ENCODE measurements around the gene FOXD1.
"Not testable (repeated sequence)": the region's sequence is repeated elsewhere in the genome, so short reads cannot be mapped to it uniquely, and the experiment has no call there.

FOXD1 gene

GRCh38 chr5:73448463-73449136, at the start of gene FOXD1:
TSS of gene FOXD1 (minus strand) at chr5:73448777. CDS start at chr5:73448362, 415 bp downstream.
- no peak for FAIRE-seq

DNA sequence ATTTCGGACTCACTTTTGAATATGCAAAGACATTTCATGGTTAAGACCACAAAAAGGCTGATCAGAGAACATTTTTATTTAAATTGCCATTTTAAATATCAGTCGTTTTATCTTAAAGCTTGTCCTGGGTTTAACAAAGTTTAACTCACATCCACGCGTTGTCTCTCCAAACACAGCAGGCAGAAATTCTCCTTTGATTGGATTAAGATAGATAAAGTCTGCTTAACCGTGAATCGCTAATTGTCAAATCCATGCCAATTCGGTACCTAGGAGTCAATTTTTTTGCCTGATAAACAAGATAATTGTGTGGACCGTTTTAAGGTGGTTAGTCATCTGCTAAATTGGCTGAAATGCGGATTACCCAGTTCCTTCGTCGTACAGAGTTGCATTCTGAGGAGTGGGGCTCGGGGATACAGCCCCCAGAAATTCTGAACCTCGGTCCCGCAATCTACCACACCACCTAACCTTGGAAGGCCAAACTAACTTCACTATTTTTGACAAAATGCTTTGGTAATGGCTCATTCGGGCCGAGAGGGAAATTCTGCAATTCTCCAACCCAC, 49.0 kb upstream of the FOXD1 start:
- FAIRE-seq = no peak

GRCh38 chr5:73496984-73497457, 48.4 kb upstream of the FOXD1 start:
- no peak for FAIRE-seq

DNA sequence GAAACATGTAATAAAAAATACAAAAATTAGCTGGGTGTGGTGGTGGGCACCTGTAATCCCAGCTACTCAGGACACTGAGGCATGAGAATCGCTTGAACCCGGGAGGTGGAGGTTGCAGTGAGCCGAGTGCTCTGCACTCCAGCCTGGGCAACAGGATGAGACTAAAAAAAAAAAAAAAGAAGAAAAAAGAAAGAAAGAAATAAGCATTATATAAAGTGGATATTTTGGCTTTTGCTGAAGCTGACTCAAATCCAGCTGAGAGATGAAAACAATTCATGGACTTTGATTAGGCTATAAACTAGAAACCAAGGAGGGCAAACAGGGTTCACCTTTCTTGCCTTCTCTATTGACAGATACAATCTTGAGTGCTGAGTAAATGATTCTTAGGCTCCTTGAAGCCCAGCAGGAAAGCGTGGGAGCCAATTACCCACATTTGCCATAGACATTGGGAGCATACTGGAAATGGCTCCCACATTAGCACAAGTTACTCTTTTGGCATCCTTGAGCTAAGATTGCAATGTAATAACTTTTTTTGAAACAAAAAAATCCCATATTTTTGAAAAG, 47.3 kb upstream of the FOXD1 start:
- no peak for FAIRE-seq

DNA sequence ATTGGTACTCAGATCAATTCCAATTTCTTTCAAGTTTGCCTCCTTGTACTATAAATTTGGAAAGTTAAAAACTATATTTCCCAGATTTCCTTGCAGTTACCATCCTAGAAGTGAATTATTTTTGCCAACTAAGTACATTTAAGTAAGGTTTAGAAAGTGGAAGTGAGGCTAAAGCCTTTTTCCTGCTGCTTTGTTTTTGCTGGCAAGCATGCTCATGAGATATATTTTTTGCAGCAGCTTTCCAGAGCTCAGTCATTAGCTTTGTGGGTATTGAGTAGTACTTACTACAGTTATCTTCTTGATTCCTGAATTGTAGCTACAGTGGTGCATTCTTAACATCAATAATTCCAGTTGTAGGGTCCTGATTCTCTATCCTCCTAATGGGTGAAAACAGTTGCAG, 46.1 kb upstream of the FOXD1 start:
- no peak for FAIRE-seq

DNA sequence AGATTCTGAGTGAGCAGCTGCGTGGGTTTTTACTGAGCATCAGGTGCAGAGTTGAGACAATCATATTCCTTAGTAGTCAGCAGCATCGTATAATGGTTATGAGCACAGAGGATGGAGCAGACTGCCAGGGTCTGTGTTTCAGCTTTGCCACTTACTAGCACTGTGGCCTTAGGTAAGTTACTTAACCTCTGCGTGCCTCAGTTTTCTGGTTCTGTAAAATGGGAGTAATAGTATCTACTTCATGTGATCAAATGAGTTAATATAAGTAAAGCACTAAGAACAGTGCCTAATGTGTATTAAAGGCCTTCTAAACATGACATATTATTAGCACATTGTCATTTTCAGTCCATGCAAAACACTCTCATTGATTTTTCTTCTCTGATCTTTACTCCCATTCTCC, 44.8 kb upstream of the FOXD1 start:
- no peak for FAIRE-seq

GRCh38 chr5:73491155-73491554, 42.6 kb upstream of the FOXD1 start:
- no peak for FAIRE-seq

- FAIRE-seq = no peak
Measured at GRCh38 chr5:73490088-73490487, 41.5 kb upstream of the FOXD1 start.

DNA sequence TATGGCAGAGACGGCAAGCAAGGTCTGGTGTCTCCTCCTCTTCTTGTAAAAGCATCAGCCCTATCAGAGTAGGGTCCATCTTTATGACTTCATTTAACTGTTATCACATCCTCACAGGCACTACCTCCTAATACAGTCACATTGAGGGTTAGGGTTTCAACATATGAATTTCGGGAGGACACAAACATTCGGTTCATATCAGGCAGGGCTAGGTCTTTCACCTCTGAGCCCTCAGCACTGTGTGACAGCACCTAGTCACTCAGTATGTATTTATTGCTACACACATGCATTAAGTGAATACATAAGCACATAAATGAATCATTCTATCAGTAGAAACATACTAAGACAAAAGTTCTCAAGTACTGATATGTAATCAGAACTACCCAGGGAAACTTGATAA, 40.2 kb upstream of the FOXD1 start:
- FAIRE-seq = no peak

DNA sequence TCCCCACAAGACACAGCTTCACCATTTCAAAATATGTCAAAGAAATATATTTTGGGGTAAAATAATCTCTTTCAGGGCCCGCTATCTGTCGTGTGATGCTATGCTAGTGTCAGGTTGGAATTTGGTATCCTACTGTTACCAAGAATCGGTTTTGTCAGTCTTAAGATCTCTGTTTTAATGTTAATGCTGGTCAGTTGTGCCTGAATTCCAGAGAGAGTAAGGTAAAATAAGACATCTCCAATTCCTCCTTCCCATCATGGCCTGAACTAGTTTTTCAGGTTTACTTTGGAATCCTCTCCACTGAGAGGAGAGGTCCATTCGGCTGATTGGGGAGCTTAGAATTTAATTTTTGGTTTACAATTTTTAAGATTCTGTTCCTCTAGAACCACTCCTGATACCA, 39.2 kb upstream of the FOXD1 start:
- no peak for FAIRE-seq

GRCh38 chr5:73487257-73487656, 38.7 kb upstream of the FOXD1 start:
- not testable (repeated sequence) for FAIRE-seq

DNA sequence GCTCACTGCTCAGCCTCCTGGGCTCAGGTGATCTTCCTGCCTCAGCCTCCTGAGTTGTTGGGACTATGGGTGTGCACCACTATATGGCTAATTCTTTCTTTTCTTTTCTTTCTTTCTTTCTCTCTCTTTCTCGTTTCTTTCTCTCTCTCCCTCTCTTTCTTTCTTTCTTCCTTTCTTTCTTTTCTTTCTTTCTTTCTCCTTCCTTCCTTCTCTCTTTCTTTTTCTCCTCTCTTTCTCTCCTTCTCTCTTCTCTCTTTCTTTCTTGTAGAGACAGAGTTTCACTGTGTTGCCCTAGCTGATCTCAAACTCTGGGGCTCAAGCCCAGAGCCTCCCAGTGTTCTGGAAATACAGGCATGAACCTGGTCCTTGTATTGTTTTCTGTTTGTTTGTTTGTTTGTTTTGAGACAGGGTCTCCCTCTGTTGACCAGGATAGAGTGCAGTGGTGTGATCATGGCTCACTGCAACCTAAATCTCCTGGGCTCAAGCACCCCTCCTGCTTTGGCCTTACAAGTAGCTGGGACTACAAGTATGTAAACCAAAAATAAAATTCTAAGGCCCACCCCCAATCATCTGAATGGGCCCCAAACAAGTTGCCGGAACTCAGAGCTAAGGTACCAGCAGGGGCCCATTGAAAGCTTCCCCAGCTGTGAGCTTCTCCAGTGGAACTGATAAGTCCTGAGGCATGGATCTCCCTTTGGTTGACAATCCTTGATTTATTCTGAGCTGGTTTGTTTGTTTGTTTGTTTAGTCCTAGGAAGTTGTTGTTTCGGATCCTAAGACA, 37.7 kb upstream of the FOXD1 start:
- no peak for FAIRE-seq

DNA sequence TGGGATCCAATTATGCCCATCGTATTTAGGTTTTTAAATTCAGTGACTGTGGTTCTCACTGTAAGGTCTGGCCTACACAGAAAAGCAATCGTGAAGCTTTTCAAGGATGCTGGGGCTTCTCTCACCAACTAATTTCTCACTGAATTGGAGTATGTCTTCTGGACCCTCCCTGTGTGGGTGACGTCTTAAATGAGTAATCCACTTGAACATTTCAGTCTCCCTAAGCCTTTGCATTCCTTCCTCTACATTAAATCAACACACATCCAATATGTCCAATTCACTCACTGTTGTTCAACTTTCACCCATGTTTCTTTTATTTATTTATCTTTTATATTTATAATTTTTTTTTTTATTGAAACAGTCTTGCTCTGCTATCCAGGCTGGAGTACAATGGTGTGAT, 37.1 kb upstream of the FOXD1 start:
- FAIRE-seq = no peak

DNA sequence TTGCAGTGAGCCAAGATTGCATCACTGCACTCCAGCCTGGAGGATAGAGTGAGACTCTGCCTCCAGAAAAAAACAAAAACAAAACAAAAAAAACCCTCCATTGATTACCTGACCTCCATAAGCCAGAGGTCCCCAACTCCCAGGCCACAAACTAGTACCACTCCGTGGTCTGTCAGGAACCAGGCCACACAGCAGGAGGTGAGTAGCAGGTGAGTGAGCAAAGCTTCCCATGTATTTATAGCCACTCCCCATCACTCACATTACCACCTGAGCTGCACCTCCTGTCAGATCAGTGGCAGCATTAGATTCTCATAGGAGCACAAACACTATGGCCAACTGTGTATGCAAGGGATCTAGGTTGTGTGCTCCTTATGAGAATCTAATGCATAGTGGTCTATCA, 35.9 kb upstream of the FOXD1 start:
- FAIRE-seq = no peak

DNA sequence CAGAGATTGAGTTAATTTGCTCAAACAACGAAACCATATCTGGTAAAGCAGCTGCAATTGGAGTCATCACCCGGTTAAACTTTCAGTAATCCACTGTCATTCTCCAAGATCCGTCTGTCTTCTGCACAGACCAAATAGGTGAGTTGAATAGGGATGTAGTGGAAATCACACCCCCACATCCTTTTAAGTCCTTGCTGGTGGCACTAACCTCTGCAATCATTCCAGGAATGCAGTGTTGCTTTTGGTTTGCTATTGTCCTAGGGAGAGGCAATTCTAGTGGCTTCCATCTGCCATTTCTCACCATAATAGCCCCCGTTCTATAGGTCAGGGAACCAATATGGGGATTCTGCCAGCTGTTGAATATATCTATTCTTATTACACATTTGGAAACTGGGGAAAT, 35.1 kb upstream of the FOXD1 start:
- no peak for FAIRE-seq

- FAIRE-seq = no peak
Measured at GRCh38 chr5:73482383-73483136, 34.0 kb upstream of the FOXD1 start.

DNA sequence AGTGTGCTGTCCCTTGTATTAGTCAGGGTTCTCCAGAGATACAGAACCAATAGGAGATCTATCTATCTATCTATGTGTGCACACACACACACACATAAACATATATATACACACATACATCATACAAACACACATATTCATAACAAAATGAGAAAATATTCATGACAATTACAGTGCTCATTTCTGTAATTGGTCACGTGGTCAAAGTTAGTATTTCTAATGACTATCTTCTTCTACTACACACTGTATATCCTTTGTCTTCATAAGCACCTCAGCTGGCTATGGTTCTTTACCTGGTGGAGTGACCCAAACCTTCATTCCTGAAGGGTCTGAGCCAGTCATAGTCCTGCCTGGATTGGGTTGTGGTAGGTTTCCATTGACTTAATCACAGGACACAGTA, 31.9 kb upstream of the FOXD1 start:
- no peak for FAIRE-seq

- FAIRE-seq = no peak
Measured at GRCh38 chr5:73472116-73472515, 23.5 kb upstream of the FOXD1 start.

DNA sequence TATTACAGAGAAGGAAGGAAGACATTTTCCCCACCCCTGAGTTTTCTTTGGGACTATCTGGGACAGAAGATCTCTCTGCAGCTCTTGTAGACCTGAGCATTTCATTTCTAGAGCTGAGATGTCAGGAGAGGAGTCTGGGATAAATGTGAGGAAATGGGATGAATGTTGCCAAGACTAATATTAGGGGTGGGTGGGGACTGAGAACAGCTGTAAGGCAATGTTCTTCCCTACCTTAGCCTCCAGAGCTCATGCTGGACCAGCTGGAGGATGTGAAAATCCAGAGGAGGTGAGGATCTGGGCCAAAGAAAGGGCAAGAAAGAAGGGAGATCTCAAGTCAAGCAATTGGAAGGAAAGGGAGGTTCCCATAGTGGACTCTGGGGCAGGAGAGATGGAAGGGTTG, 23.1 kb upstream of the FOXD1 start:
- no peak for FAIRE-seq

DNA sequence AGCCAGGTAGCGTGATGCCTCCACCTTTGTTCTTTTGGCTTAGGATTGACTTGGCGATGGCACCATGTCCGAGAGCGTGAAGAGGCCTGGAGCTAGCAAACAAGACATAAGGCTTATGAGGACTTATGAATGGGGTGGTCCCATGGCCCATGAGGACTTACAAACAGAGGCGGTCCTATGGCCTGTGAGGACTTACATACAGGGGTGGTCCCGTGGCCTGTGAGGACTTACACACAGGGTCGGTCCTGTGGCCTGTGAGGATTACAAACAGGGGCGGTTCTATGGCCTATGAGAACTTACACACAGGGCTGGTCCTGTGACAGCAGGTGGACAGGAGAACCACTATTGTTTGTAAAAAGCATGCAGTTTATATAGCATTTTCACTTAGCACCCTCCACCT, 21.3 kb upstream of the FOXD1 start:
- no peak for FAIRE-seq

DNA sequence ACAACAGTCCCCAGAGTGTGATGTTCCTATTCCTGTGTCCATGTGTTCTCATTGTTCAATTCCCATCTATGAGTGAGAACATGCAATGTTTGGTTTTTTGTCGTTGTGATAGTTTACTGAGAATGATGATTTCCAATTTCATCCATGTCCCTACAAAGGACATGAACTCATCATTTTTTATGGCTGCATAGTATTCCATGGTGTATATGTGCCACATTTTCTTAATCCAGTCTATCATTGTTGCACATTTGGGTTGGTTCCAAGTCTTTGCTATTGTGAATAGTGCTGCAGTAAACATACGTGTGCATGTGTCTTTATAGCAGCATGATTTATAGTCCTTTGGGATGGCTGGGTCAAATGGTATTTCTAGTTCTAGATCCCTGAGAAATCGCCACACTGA, 20.1 kb upstream of the FOXD1 start:
- not testable (repeated sequence) for FAIRE-seq

DNA sequence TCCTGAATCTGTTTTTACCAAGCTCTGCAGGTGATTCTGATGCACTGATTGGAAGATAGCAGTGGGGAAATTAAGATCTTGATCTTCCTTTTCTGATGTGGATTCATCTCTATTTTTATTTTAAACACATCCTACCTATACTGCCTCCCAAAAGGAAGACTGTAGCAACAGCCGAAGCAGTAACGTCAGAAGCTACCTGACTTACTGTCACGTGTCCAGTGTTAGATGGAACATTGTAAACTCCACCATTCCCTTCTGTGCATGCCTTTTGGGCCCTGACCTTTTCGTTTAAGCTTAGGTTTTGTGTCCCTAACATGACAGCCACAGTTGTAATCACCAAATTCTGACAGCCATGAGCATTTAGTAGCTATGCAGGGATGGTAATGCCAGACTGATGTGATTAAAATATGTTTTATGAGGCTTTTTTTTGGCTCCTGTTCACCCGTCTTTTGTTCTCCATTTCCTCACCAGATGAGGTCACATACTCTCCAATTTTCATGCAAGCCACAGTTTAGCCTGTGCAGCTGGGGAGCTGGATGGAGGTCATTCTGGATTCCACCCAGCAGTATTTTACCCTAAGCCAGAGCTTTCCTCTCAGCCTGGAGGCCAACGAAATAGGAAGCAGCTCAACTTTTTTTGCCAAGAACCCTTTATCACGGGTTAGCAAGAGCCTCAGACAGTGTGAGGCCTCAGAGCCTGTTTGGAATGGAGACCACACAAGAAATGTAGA, 15.6 kb upstream of the FOXD1 start:
- FAIRE-seq = no peak
